Measurements from ENCODE around the gene IZUMO4.

- no peak for TF ChIP-seq CTCF (IDR thresholded peaks at IDR 0.05)
- no peak for TF ChIP-seq EZH2 (IDR thresholded peaks at IDR 0.05; ENCODE audit: borderline replicate concordance, insufficient read depth, low read depth, low read length, poor library complexity, severe bottlenecking)
These were observed 27.1 kb downstream of the IZUMO4 start for GRCh38 chr19:2123682-2124387.

Measured in B cell (primary cell).